ENCODE measurements around the gene HLA-DMA.
"Not testable (repeated sequence)": the region's sequence is repeated elsewhere in the genome, so short reads cannot be mapped to it uniquely, and the experiment has no call there.

HLA-DMA gene

DNA sequence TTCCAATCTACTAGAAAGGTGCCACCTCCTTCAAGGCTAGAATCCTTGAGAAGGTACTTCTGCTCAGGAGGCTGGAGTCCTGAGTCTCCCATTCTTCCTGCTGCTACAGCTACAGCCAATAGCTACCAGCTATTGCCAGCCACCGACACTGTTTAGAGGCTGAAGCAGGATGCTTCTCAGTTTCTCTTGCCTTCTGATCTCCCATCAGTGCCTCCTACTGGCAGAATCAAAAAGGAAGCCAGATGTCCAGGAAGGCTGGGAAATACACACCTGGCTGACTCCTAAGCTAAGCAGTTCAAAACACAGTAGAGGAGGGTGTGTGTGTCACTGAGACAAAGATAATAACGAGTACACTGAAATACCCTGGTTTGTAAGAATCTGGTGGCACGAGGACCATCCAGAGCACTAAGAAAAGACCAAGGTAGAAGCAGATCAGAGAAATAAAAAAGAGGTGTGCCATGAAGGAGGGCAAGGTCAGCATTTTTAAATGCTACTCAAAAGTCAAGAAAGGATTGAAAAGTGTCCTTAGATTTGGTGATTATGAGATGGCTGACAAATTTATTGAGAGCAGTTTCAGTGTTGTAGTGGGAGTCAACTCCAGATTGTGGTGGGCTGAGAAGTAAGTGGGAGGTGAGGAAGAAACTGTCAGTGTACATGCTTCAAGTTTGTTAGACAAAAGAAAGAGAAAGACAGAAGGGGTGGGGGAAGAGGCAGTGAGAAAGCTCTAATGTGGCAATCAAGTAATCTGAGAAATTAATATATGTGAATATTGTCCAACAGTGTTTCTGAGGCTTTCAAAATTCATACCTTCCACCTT lies 2.3 kb upstream of the HLA-DMA start:
- no peak for DNase-seq (ENCODE audit: low spot score)

- DNase-seq (ENCODE audit: low spot score): no peak
Observed at GRCh38 chr6:32954267-32954666, 1.4 kb upstream of the HLA-DMA start.

DNA sequence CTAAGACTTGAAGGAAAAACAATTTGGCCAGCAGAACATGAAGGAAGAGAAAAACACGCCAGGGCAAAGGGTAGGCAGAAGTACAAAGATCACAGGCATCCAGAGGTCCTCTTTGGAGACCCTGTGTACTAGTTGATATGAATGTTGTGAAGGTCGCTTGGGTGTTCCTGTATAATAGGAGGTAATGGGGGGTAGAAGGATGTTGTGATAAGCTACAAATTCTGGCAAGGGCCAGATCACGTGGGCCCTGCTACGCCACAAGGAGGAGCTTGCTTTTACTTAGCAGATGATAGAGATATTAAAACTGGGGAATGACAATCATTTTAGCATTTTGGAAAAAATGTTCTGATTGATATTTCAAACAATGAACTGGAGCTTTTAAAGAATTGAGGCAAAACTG lies 878 bp upstream of the HLA-DMA start:
- no peak for DNase-seq (ENCODE audit: low spot score)

DNA sequence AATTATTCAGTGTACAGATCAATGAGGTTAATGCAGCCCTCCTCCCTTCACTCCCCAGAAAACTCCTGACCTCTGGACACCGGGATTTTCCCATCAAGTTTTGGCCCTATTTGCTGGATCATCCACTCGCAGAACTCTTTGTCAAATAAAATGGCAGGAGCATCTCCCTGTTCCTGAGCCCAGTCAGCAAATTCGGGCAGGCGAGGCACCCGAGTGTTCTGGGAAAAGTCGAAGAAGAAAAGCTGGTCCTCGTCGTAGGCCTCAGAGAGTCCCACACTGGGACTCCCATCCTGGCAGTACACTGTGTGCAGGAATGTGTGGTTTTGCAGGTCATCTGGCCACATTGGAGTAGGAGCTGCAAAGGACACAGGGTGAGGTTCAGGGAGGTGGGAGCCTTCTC lies 2.4 kb downstream of the HLA-DMA start:
- no peak for DNase-seq (ENCODE audit: low spot score)

GRCh38 chr6:32950010-32950409 lies 2.9 kb downstream of the HLA-DMA start:
- DNase-seq (ENCODE audit: low spot score): no peak

DNA sequence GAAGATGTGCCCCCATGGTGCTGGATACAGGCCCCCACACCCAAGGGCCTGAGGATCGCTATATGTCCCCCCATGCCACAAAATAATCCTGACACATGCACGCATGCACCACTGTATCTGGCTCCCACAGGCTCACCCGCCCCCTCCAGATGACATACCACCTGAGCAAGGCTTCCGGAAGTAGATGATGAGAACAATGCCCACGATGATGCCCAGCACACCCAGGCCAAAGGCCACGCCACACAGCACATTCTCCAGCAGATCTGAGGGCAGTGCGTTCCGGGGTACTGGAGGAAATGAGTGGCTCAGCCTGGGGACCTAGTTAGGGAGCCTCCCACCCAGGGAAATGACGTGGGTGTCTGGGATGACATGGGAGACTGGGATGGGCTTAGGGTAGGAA lies 3.8 kb downstream of the HLA-DMA start:
- no peak for DNase-seq (ENCODE audit: low spot score)

- DNase-seq (ENCODE audit: low spot score): peak; percentile 31
Observed at GRCh38 chr6:32947552-32948465, 5.1 kb downstream of the HLA-DMA start.

DNA sequence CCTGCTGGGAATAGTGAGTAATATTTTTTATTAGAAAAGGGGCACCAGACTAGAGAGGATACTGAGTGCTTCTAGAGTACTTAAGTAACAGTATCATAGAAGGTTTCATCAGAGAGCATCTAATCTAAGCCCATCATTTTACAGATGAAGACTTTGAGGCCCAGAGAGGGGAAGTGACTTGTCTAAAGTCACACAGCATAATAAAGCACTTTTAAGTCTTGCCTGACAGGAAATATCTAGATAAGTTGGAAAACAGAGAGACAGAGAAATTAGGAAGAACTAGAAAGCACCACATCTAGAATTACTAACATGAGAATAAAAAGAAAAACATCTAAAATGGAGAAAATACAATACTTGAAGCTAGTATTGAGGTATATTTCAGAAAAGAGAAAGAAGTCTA lies 6.0 kb downstream of the HLA-DMA start:
- no peak for DNase-seq (ENCODE audit: low spot score)

- no peak for DNase-seq (ENCODE audit: low spot score)
Observed at GRCh38 chr6:32945953-32946352, 6.9 kb downstream of the HLA-DMA start.

- DNase-seq (ENCODE audit: low spot score): no peak
Observed at GRCh38 chr6:32945108-32945760, 7.7 kb downstream of the HLA-DMA start.

GRCh38 chr6:32943864-32944649 lies 8.8 kb downstream of the HLA-DMA start:
- DNase-seq (ENCODE audit: low spot score): no peak

GRCh38 chr6:32942555-32943123 lies 10.3 kb downstream of the HLA-DMA start:
- DNase-seq (ENCODE audit: low spot score): not testable (repeated sequence)

DNA sequence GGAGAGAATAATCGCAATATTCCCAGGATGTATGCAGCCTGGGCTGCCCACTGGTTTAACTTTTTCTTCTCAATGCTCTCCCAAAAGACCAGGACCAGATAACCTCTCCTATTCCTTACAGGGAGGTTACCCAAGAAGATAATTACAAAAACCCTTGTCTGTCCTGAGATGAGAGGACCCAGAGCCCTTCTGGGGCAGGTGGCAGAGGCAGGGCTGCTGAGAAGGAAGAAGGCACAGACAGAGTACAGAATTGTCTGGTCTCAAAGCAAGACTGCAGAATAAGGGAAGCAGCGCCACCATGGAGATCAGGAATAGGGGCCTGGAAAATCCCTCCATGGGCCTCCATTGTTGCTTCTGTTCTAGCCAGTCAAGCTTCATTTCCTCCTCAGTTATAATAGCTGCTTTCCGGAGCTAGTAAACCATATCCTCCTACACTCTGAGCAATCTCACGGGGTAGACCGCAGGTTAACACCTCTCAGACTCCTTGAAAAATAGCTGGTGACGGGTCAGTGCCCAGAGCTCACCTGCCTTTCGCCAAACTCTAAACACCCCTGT lies 11.6 kb downstream of the HLA-DMA start:
- DNase-seq (ENCODE audit: low spot score): no peak

- peak; percentile 92 for DNase-seq (ENCODE audit: low spot score)
Observed at GRCh38 chr6:32940656-32941213, 12.2 kb downstream of the HLA-DMA start, which contains the start of gene HLA-DMB. HLA-DMB (minus strand) TSS chr6:32941028; CDS start chr6:32940807, 221 bp downstream.

- DNase-seq (ENCODE audit: low spot score): no peak
Observed at GRCh38 chr6:32938494-32938893, 14.4 kb downstream of the HLA-DMA start.

DNA sequence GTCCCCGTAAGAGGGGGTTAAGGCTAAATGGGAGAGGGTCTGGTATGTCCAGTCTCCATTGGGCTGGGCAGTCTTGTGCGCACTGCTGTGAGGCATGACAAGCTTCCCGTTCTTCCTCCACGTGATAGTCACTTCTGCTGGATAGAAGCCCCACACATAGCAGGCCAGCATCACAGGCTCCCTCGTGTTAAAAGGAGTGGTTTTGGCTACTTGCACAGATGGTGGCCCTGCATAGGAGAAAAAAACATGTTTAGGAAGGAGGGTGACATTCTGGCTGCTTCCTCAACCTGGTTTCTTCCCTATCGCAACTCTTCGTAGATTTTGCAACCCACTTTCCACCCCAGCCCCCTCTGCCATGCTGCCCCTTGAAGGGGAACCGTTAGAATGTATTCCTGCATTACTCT lies 15.7 kb downstream of the HLA-DMA start:
- no peak for DNase-seq (ENCODE audit: low spot score)

DNA sequence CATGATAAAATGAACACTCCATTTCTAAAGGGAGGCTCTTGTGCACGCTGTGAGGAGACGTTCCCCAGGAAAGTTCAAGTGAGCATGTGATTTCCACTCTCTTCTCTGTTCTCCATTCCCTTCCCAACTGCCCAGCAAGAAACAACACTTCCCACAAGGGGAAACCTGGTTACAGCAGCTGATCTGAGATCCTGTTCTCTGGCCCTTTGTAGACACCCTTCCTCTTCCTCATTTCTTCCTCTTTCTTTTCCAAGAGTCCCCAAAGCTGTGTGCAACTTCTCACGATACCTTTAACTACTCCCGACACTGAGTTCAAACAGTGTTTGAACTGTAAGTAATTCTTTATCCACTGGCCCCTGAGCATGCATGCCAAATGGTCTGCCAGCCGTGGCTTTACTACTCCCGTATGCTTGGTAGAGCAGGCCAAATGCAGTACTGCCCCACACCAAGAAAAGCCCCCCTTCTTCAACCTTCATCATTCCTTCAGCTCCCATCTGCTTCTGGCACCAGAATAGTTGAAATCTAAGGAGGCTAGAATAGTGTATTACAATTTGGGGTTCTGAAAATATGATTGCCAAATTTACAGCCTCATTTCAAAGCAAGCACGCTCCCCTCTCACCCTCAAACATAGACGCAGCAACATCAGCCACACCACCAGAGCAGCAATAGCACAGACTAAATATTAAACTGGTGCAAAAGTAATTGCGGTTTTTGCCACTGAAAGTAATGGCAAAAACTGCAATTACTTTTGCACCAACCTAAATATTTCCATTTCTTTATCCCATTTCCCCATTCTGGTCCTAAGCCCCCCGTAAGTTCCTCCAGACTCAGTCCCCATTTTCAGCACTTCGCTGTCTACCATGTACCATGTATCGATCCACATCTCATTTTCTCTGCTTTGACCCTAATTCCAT lies 16.4 kb downstream of the HLA-DMA start:
- DNase-seq (ENCODE audit: low spot score): no peak

DNA sequence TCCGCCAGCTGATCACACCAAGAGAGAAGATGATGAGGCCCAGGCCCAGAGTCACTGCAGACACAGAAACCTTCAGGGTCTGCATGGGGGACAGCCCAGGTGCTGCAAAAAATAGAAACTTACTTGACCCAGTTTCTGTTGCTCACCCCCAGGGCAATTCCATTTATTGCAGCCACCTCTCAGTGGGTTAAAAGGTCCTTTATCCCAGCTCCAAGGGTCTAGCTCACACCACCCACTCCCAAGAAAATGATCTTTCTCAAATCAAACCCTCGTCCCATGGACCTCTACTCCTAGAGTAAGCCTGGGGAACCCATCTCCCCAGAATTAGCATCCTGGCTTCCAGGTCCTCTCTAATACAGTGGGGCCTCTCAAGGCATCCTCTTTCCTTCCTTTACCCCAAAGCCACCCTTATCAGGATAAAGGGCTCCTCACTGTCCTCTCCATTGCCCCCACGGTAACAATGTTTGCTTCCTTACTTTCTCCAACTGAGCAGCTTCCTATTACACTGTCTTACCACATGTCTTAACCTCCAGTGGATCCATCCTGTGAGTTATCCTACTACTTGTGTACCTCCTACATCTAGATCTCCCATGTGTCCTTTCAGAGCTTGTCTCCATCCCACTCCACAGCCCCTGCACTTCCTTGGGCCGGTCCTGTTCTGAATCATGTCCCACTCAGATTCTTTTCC lies 17.2 kb downstream of the HLA-DMA start:
- no peak for DNase-seq (ENCODE audit: low spot score)

DNA sequence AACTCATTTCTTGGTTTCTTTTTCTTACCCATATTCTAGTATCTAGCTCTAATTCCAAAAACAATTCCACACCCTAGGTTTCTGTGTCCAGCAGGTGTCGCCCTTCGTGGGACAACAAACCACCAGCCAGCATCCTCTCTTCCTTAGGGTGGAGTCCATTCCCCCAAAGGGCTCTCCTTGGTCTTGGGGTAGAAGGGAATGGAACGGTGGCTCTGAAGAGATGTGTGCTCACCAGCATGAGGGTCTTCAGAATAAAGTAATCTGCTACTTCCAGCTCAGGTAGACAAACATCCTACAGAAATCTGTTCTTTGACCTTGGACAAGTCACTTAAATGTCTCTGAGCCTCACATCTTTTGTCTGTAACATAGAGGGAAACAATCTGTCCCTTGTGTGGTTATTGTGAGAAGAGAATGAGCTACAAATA lies 19.2 kb downstream of the HLA-DMA start:
- peak; percentile 89 for DNase-seq (ENCODE audit: low spot score)
